Glutamatergic neuron (in vitro differentiated cells): Measurements from ENCODE around the gene ATP2C2. TPM values are rescaled to one million over a fixed set of nuclear protein-coding genes. Genes with fewer than 3 reads are reported as not detected.

Experiments
- DNase-seq: peaks from one replicate; pipeline ENCODE4 v3.0.0; 2022
- H3K27ac Mint-ChIP-seq: one replicate; pipeline ENCODE4 v1.8.0; 2020; ENCODE audit warnings: mild to moderate bottlenecking, mixed read lengths, inconsistent platforms; ENCODE audit not compliant: unreplicated experiment
- H3K27me3 Mint-ChIP-seq: one replicate; pipeline ENCODE4 v1.8.0; 2020; ENCODE audit warnings: mild to moderate bottlenecking, moderate library complexity, mixed read lengths, inconsistent platforms; ENCODE audit not compliant: unreplicated experiment
- H3K36me3 Mint-ChIP-seq: one replicate; pipeline ENCODE4 v1.8.0; 2020; ENCODE audit warnings: mild to moderate bottlenecking, mixed read lengths, inconsistent platforms; ENCODE audit not compliant: unreplicated experiment
- H3K4me1 Mint-ChIP-seq: one replicate; pipeline ENCODE4 v1.8.0; 2020; ENCODE audit warnings: mild to moderate bottlenecking, low read depth, mixed read lengths, inconsistent platforms; ENCODE audit not compliant: unreplicated experiment
- H3K4me3 Mint-ChIP-seq: one replicate; pipeline ENCODE4 v1.8.0; 2020; ENCODE audit warnings: mild to moderate bottlenecking, mixed read lengths, inconsistent platforms; ENCODE audit not compliant: unreplicated experiment
- H3K9me3 Mint-ChIP-seq: one replicate; pipeline ENCODE4 v1.8.0; 2020; ENCODE audit warnings: mild to moderate bottlenecking, moderate library complexity, mixed read lengths, inconsistent platforms; ENCODE audit not compliant: unreplicated experiment
- CTCF ChIP-seq: fragments of 200-600 bp; sonication (generic); IDR thresholded peaks from one replicate; pipeline ENCODE4 v1.5.0; 2021; ENCODE audit not compliant: partially characterized antibody, unreplicated experiment
- long read RNA-seq: library from polyadenylated mRNA; unstranded; transcript quantifications from one replicate; pipeline ENCODE4 v2.0.0, GENCODE V29; 2020; ENCODE audit not compliant: unreplicated experiment
- total RNA-seq: library from RNA; stranded (reverse); fragmentation: NEBNext Ultra II Directional; extraction: Animal tissue kit (Norgen Biotek cat#: 25700); gene quantifications from one replicate; pipeline ENCODE4 v1.2.1, GENCODE V29; 2021; ENCODE audit not compliant: unreplicated experiment

Gene ATP2C2
- not detected for total RNA-seq
- long read RNA-seq, result 0 reads

GRCh38 chr16:84368308-84368996, at the start of gene ATP2C2:
Gene ATP2C2, plus strand, starts transcription at chr16:84368538. Its CDS starts 78 bp downstream, at chr16:84368616.
- peak; percentile 31 for DNase-seq
- Mint-ChIP-seq H3K27me3 (peaks cover 6% of the 10 kb centered on the region), H3K4me1 (no peaks in the 10 kb centered on the region), H3K4me3 (peak within 1 kb of the TSS; percentile 61), H3K9me3 (peaks cover 6% of the 10 kb centered on the region), H3K27ac (no peak within 1 kb of the TSS), H3K36me3 (no peaks in the 10 kb centered on the region)
- no peak for TF ChIP-seq CTCF

- no peak overlapping the region for H3K27ac Mint-ChIP-seq
- TF ChIP-seq CTCF, result no peak
- peaks cover under 1% of the 10 kb centered on the region for H3K9me3 Mint-ChIP-seq
- no peak overlapping the region for H3K4me3 Mint-ChIP-seq
- no peaks in the 10 kb centered on the region for H3K36me3 Mint-ChIP-seq
- no peak for DNase-seq
- no peaks in the 10 kb centered on the region for H3K4me1 Mint-ChIP-seq
- H3K27me3 Mint-ChIP-seq, result peaks cover 3% of the 10 kb centered on the region
Observed at GRCh38 chr16:84319146-84319760, 49.1 kb upstream of the ATP2C2 start.

GRCh38 chr16:84320511-84320910, 47.8 kb upstream of the ATP2C2 start:
- H3K27ac Mint-ChIP-seq, result no peak overlapping the region
- no peaks in the 10 kb centered on the region for H3K36me3 Mint-ChIP-seq
- H3K27me3 Mint-ChIP-seq, result peaks cover 3% of the 10 kb centered on the region
- no peaks in the 10 kb centered on the region for H3K4me1 Mint-ChIP-seq
- no peak overlapping the region for H3K4me3 Mint-ChIP-seq
- no peaks in the 10 kb centered on the region for H3K9me3 Mint-ChIP-seq
- DNase-seq, result no peak
- TF ChIP-seq CTCF, result no peak

GRCh38 chr16:84321932-84322331, 46.4 kb upstream of the ATP2C2 start:
- no peaks in the 10 kb centered on the region for H3K4me1 Mint-ChIP-seq
- H3K27ac Mint-ChIP-seq, result no peak overlapping the region
- no peaks in the 10 kb centered on the region for H3K9me3 Mint-ChIP-seq
- H3K27me3 Mint-ChIP-seq, result peaks cover 3% of the 10 kb centered on the region
- no peak for TF ChIP-seq CTCF
- H3K36me3 Mint-ChIP-seq, result no peaks in the 10 kb centered on the region
- no peak for DNase-seq
- H3K4me3 Mint-ChIP-seq, result no peak overlapping the region

DNA sequence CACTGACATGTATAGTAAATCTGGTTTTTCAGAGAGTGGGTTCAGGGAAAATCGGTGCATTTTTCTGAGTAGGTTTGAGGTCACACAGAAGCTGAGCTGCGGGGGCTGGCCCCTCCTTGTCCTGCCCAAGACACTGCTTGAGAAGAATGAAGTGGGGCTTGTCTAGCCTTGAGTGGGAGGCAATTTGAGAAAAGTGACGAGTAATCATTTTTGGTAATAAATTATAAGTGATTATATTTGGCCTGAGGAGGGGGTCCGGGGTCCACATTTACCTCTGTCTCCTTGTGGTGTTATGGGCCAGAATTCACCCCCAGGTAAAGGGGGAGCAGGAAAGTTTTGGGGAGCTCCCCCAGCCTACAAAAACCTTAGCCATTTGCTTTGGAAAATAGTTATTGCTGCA, 45.6 kb upstream of the ATP2C2 start:
- H3K27ac Mint-ChIP-seq, result no peak overlapping the region
- H3K4me3 Mint-ChIP-seq, result no peak overlapping the region

More for the DNA sequence above, 45.6 kb upstream of the ATP2C2 start:
- Mint-ChIP-seq H3K27me3 (peaks cover 3% of the 10 kb centered on the region), H3K4me1 (no peaks in the 10 kb centered on the region), H3K9me3 (no peaks in the 10 kb centered on the region), H3K36me3 (no peaks in the 10 kb centered on the region)
- TF ChIP-seq CTCF, result no peak
- DNase-seq, result no peak
